HepG2 (cell line): Measurements from ENCODE around the gene SHMT1. TPM values are rescaled to one million over a fixed set of nuclear protein-coding genes. Genes with fewer than 3 reads are reported as not detected.

Source experiments
- ATM ChIP-seq: fragments of 450-650 bp; IDR thresholded peaks from 2 replicates; pipeline ENCODE4 v1.7.1; 2017; ENCODE audit warnings: mild to moderate bottlenecking, borderline replicate concordance
- CHCHD3 ChIP-seq: sonication (generic); formaldehyde crosslinking; IDR thresholded peaks from 2 replicates; pipeline ENCODE4 v1.8.0; 2022; ENCODE audit warnings: mild to moderate bottlenecking, missing genetic modification reagents, moderate library complexity
- KLF12 ChIP-seq: sonication (generic); formaldehyde crosslinking; IDR thresholded peaks from 2 replicates; pipeline ENCODE4 v1.4.0; 2020; ENCODE audit warnings: missing genetic modification reagents, borderline replicate concordance
- PAWR ChIP-seq: sonication (generic); formaldehyde crosslinking; IDR thresholded peaks from 2 replicates; pipeline ENCODE4 v1.4.0; 2020; ENCODE audit warnings: missing genetic modification reagents, mild to moderate bottlenecking, borderline replicate concordance
- RCOR2 ChIP-seq: IDR thresholded peaks from 2 replicates; pipeline ENCODE4 v1.6.1; 2016; ENCODE audit warnings: missing biosample characterization, missing genetic modification reagents
- SRSF1 ChIP-seq: fragments of 200-400 bp; formaldehyde crosslinking; optimal IDR thresholded peaks from 2 replicates; pipeline ENCODE3; 2017; ENCODE audit warnings: mild to moderate bottlenecking, low read depth, low read length, moderate library complexity
- ZNF383 ChIP-seq: sonication (generic); formaldehyde crosslinking; IDR thresholded peaks from 2 replicates; pipeline ENCODE4 v1.4.0; 2020; ENCODE audit warnings: missing genetic modification reagents, mild to moderate bottlenecking, borderline replicate concordance
- ZNF44 ChIP-seq: sonication (generic); formaldehyde crosslinking; IDR thresholded peaks from 2 replicates; pipeline ENCODE4 v1.5.1; 2020; ENCODE audit warnings: mild to moderate bottlenecking, missing genetic modification reagents
- ZNF781 ChIP-seq: sonication (generic); formaldehyde crosslinking; IDR thresholded peaks from 2 replicates; pipeline ENCODE4 v1.5.1; 2020; ENCODE audit warnings: borderline replicate concordance, mild to moderate bottlenecking, missing genetic modification reagents; ENCODE audit errors: not compliant biosample characterization
- polyA plus RNA-seq, 8 experiments: library from polyadenylated mRNA; depleted of rRNA in 3 of 8; stranded (reverse) in 7 of 8; unstranded in 1 of 8; fragments of >200 nt; fragmentation: Illumina TruSeq in 4 of 8; extraction: Trizol in 4 of 8; gene quantifications; 2 replicates each; pipeline versions ENCODE4 v1.2.1 to v1.2.3, GENCODE V29; 2011 to 2016; ENCODE audit warnings: low read depth in 4 of 8, missing spikeins in 1 of 8, mixed read lengths in 1 of 8; ENCODE audit not compliant: insufficient read depth in 1 of 8
- total RNA-seq, 5 experiments: library from RNA; depleted of rRNA; stranded (reverse); fragments of >200 nt; fragmentation: Illumina TruSeq; extraction: Trizol; gene quantifications; 2 replicates each; pipeline ENCODE4 v1.2.3, GENCODE V29; 2016; ENCODE audit warnings: low read depth in 1 of 5
- TF ChIP-seq, protein P1 (sequence below): sonication (generic); formaldehyde crosslinking; IDR thresholded peaks from 2 replicates; pipeline ENCODE4 v1.4.0; 2020; ENCODE audit warnings: missing genetic modification reagents
- TF ChIP-seq, protein P2 (sequence below): sonication (generic); formaldehyde crosslinking; IDR thresholded peaks from 2 replicates; pipeline ENCODE4 v1.4.0; 2020; ENCODE audit warnings: mild to moderate bottlenecking, missing genetic modification reagents
- TF ChIP-seq, protein P3 (sequence below): IDR thresholded peaks from 2 replicates; pipeline ENCODE4 v1.6.1; 2012; ENCODE audit warnings: low read depth, low read length, improper control_type of control experiment
- TF ChIP-seq, protein P4 (sequence below): sonication (generic); formaldehyde crosslinking; IDR thresholded peaks from 2 replicates; pipeline ENCODE4 v1.8.0; 2022; ENCODE audit warnings: mild to moderate bottlenecking, missing genetic modification reagents

Gene SHMT1
- total and polyA plus RNA-seq, 2 of the 13 experiments (the other 11 are each of a cell fraction or from before 2014, with no cell fraction given), result 21.3 to 48.8 TPM

DNA sequence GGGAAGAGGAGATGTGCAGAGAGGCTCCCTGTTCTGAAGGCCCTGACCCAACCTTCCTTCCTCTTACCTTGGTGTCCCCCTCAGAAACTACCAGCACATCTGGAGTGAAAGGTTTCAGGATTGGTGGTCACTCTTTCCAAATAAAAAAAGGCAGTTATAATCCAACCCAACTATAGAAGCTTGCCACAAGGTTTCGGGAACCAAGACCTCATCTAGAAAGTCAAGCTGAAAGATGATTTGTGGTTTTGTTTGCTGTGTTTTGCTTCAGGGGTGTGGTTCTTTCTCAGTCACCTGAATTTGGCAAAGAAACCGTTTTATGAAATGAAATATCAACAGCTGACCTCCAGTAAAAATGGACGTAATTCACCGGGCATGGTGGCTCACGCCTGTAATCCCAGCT, 19.3 kb downstream of the SHMT1 start (continued):
- TF ChIP-seq ZNF44 (CRISPR knock-in tag) (no peak), SRSF1 (no peak), ZNF781 (no peak), ZNF383 (CRISPR knock-in tag) (no peak), ATM (no peak), PAWR (no peak), RCOR2 (CRISPR knock-in tag) (no peak), KLF12 (CRISPR knock-in tag) (no peak), CHCHD3 (no peak)
- TF ChIP-seq, protein P1, sequence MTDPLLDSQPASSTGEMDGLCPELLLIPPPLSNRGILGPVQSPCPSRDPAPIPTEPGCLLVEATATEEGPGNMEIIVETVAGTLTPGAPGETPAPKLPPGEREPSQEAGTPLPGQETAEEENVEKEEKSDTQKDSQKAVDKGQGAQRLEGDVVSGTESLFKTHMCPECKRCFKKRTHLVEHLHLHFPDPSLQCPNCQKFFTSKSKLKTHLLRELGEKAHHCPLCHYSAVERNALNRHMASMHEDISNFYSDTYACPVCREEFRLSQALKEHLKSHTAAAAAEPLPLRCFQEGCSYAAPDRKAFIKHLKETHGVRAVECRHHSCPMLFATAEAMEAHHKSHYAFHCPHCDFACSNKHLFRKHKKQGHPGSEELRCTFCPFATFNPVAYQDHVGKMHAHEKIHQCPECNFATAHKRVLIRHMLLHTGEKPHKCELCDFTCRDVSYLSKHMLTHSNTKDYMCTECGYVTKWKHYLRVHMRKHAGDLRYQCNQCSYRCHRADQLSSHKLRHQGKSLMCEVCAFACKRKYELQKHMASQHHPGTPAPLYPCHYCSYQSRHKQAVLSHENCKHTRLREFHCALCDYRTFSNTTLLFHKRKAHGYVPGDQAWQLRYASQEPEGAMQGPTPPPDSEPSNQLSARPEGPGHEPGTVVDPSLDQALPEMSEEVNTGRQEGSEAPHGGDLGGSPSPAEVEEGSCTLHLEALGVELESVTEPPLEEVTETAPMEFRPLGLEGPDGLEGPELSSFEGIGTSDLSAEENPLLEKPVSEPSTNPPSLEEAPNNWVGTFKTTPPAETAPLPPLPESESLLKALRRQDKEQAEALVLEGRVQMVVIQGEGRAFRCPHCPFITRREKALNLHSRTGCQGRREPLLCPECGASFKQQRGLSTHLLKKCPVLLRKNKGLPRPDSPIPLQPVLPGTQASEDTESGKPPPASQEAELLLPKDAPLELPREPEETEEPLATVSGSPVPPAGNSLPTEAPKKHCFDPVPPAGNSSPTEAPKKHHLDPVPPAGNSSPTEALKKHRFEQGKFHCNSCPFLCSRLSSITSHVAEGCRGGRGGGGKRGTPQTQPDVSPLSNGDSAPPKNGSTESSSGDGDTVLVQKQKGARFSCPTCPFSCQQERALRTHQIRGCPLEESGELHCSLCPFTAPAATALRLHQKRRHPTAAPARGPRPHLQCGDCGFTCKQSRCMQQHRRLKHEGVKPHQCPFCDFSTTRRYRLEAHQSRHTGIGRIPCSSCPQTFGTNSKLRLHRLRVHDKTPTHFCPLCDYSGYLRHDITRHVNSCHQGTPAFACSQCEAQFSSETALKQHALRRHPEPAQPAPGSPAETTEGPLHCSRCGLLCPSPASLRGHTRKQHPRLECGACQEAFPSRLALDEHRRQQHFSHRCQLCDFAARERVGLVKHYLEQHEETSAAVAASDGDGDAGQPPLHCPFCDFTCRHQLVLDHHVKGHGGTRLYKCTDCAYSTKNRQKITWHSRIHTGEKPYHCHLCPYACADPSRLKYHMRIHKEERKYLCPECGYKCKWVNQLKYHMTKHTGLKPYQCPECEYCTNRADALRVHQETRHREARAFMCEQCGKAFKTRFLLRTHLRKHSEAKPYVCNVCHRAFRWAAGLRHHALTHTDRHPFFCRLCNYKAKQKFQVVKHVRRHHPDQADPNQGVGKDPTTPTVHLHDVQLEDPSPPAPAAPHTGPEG (CRISPR knock-in tag), result no peak
- TF ChIP-seq, protein P2, sequence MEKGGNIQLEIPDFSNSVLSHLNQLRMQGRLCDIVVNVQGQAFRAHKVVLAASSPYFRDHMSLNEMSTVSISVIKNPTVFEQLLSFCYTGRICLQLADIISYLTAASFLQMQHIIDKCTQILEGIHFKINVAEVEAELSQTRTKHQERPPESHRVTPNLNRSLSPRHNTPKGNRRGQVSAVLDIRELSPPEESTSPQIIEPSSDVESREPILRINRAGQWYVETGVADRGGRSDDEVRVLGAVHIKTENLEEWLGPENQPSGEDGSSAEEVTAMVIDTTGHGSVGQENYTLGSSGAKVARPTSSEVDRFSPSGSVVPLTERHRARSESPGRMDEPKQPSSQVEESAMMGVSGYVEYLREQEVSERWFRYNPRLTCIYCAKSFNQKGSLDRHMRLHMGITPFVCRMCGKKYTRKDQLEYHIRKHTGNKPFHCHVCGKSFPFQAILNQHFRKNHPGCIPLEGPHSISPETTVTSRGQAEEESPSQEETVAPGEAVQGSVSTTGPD (CRISPR knock-in tag), result no peak
- TF ChIP-seq, protein P3, sequence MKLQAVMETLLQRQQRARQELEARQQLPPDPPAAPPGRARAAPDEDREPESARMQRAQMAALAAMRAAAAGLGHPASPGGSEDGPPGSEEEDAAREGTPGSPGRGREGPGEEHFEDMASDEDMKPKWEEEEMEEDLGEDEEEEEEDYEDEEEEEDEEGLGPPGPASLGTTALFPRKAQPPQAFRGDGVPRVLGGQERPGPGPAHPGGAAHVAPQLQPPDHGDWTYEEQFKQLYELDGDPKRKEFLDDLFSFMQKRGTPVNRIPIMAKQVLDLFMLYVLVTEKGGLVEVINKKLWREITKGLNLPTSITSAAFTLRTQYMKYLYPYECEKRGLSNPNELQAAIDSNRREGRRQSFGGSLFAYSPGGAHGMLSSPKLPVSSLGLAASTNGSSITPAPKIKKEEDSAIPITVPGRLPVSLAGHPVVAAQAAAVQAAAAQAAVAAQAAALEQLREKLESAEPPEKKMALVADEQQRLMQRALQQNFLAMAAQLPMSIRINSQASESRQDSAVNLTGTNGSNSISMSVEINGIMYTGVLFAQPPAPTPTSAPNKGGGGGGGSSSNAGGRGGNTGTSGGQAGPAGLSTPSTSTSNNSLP, result no peak
- TF ChIP-seq, protein P4, sequence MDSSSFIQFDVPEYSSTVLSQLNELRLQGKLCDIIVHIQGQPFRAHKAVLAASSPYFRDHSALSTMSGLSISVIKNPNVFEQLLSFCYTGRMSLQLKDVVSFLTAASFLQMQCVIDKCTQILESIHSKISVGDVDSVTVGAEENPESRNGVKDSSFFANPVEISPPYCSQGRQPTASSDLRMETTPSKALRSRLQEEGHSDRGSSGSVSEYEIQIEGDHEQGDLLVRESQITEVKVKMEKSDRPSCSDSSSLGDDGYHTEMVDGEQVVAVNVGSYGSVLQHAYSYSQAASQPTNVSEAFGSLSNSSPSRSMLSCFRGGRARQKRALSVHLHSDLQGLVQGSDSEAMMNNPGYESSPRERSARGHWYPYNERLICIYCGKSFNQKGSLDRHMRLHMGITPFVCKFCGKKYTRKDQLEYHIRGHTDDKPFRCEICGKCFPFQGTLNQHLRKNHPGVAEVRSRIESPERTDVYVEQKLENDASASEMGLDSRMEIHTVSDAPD (CRISPR knock-in tag), result no peak
- TF ChIP-seq, all 625 proteins: peak for 0
